ENCODE measurements around the gene TFAP2C. TPM values are rescaled to one million over a fixed set of nuclear protein-coding genes. Genes with fewer than 3 reads are reported as not detected.

Gene TFAP2C
- total RNA-seq, 1 experiment from 2014 or later = 23.7 TPM

- TF ChIP-seq PRRX2 (CRISPR knock-in tag; IDR thresholded peaks at IDR 0.05) (no peak), IRF1 (CRISPR knock-in tag; IDR thresholded peaks at IDR 0.05) (no peak), STAT6 (CRISPR knock-in tag; conservative IDR thresholded peaks at IDR 0.05; ENCODE audit: low read depth) (no peak), CBFB (CRISPR knock-in tag; IDR thresholded peaks at IDR 0.05; ENCODE audit: low read depth) (no peak), FOXK1 (CRISPR knock-in tag; IDR thresholded peaks at IDR 0.05) (no peak), NFATC4 (CRISPR knock-in tag; IDR thresholded peaks at IDR 0.05) (no peak)
- TF ChIP-seq, protein P1, sequence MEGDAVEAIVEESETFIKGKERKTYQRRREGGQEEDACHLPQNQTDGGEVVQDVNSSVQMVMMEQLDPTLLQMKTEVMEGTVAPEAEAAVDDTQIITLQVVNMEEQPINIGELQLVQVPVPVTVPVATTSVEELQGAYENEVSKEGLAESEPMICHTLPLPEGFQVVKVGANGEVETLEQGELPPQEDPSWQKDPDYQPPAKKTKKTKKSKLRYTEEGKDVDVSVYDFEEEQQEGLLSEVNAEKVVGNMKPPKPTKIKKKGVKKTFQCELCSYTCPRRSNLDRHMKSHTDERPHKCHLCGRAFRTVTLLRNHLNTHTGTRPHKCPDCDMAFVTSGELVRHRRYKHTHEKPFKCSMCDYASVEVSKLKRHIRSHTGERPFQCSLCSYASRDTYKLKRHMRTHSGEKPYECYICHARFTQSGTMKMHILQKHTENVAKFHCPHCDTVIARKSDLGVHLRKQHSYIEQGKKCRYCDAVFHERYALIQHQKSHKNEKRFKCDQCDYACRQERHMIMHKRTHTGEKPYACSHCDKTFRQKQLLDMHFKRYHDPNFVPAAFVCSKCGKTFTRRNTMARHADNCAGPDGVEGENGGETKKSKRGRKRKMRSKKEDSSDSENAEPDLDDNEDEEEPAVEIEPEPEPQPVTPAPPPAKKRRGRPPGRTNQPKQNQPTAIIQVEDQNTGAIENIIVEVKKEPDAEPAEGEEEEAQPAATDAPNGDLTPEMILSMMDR (IDR thresholded peaks at IDR 0.05) = no peak
These were observed 54.2 kb downstream of the TFAP2C start (continued) for GRCh38 chr20:56683077-56683865.

DNA sequence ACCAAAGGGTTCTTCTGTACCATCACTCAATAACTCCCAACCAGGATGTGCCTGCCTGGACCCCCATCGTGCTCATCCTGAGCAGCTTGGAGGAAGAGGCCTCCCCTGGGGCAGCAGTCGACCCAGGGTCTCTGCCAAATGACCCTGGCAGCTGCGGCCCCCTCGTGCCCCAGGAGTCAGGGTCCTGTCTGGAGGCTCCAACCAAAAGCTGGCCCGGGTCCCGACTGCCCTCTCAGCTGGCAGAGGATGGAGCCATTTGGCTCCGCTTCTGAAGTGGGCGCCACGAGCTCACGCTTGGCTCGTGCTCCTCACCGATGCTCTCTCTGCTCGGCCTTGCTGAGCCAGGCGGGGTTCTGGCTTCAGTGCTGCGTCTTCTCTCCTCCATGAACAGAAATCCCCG lies 56.8 kb downstream of the TFAP2C start:
- peak; percentile 22; the same call in 1 of the 2 replicates for ATAC-seq

More for the DNA sequence above, 56.8 kb downstream of the TFAP2C start:
- Mint-ChIP-seq H3K27me3 (ENCODE audit: low read depth) (no peaks in the 10 kb centered on the region; the same call in 1 of the 2 replicates), H3K27ac (no peak overlapping the region), H3K36me3 (no peaks in the 10 kb centered on the region), H3K4me1 (peaks cover 31% of the 10 kb centered on the region), H3K9me3 (no peaks in the 10 kb centered on the region), H3K4me3 (no peak overlapping the region)
- ChIA-PET POLR2A (no interaction called here), CTCF (interaction anchor here (0.6 to 2.1 kb wide), 3 partner anchors 50 to 79 kb away, joined by 3 to 11 read pairs (median 4); no protein-coding TSS in a partner anchor)
- peak; percentile 18 for DNase-seq (ENCODE audit: low spot score)
- TF ChIP-seq NFE2L1 (CRISPR knock-in tag; IDR thresholded peaks at IDR 0.05) (no peak), ZNF232 (CRISPR knock-in tag; IDR thresholded peaks at IDR 0.05) (no peak), ZNF423 (CRISPR knock-in tag; IDR thresholded peaks at IDR 0.05) (no peak), ELF4 (CRISPR knock-in tag; IDR thresholded peaks at IDR 0.05; ENCODE audit: low read depth) (no peak), JUN (CRISPR knock-in tag; IDR thresholded peaks at IDR 0.05) (no peak), NR2C2 (CRISPR knock-in tag; IDR thresholded peaks at IDR 0.05) (no peak), JAZF1 (CRISPR knock-in tag; IDR thresholded peaks at IDR 0.05) (no peak), ZNF138 (CRISPR knock-in tag; conservative IDR thresholded peaks at IDR 0.05) (no peak), RELA (CRISPR knock-in tag; IDR thresholded peaks at IDR 0.05; ENCODE audit: borderline replicate concordance) (no peak), ZNF317 (CRISPR knock-in tag; IDR thresholded peaks at IDR 0.05; ENCODE audit: borderline replicate concordance, low read depth) (no peak), NR1H2 (CRISPR knock-in tag; IDR thresholded peaks at IDR 0.05) (no peak), E2F5 (CRISPR knock-in tag; IDR thresholded peaks at IDR 0.05) (no peak), SMAD4 (CRISPR knock-in tag; IDR thresholded peaks at IDR 0.05) (no peak), STAT6 (CRISPR knock-in tag; conservative IDR thresholded peaks at IDR 0.05; ENCODE audit: low read depth) (no peak), ZBTB21 (CRISPR knock-in tag; IDR thresholded peaks at IDR 0.05; ENCODE audit: borderline replicate concordance) (no peak)
- TF ChIP-seq, protein P2, sequence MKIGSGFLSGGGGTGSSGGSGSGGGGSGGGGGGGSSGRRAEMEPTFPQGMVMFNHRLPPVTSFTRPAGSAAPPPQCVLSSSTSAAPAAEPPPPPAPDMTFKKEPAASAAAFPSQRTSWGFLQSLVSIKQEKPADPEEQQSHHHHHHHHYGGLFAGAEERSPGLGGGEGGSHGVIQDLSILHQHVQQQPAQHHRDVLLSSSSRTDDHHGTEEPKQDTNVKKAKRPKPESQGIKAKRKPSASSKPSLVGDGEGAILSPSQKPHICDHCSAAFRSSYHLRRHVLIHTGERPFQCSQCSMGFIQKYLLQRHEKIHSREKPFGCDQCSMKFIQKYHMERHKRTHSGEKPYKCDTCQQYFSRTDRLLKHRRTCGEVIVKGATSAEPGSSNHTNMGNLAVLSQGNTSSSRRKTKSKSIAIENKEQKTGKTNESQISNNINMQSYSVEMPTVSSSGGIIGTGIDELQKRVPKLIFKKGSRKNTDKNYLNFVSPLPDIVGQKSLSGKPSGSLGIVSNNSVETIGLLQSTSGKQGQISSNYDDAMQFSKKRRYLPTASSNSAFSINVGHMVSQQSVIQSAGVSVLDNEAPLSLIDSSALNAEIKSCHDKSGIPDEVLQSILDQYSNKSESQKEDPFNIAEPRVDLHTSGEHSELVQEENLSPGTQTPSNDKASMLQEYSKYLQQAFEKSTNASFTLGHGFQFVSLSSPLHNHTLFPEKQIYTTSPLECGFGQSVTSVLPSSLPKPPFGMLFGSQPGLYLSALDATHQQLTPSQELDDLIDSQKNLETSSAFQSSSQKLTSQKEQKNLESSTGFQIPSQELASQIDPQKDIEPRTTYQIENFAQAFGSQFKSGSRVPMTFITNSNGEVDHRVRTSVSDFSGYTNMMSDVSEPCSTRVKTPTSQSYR (CRISPR knock-in tag; IDR thresholded peaks at IDR 0.05) = no peak
- TF ChIP-seq, protein P3, sequence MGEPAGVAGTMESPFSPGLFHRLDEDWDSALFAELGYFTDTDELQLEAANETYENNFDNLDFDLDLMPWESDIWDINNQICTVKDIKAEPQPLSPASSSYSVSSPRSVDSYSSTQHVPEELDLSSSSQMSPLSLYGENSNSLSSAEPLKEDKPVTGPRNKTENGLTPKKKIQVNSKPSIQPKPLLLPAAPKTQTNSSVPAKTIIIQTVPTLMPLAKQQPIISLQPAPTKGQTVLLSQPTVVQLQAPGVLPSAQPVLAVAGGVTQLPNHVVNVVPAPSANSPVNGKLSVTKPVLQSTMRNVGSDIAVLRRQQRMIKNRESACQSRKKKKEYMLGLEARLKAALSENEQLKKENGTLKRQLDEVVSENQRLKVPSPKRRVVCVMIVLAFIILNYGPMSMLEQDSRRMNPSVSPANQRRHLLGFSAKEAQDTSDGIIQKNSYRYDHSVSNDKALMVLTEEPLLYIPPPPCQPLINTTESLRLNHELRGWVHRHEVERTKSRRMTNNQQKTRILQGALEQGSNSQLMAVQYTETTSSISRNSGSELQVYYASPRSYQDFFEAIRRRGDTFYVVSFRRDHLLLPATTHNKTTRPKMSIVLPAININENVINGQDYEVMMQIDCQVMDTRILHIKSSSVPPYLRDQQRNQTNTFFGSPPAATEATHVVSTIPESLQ (CRISPR knock-in tag; IDR thresholded peaks at IDR 0.05) = no peak
